GM23248 (cell line): Measurements from ENCODE around the gene STARD8.

Experiments
- EZH2 ChIP-seq: fragments of 200-600 bp; sonication (generic); IDR thresholded peaks from 2 replicates; pipeline ENCODE4 v1.6.1; 2018; ENCODE audit warnings: antibody characterized with exemption, mild to moderate bottlenecking; ENCODE audit not compliant: insufficient read depth, poor library complexity, severe bottlenecking
- EZH2phosphoT487 ChIP-seq: fragments of 200-600 bp; sonication (generic); IDR thresholded peaks from 2 replicates; pipeline ENCODE4 v1.6.1; 2018; ENCODE audit warnings: antibody characterized with exemption, moderate library complexity, mild to moderate bottlenecking, low read depth; ENCODE audit not compliant: insufficient read depth

DNA sequence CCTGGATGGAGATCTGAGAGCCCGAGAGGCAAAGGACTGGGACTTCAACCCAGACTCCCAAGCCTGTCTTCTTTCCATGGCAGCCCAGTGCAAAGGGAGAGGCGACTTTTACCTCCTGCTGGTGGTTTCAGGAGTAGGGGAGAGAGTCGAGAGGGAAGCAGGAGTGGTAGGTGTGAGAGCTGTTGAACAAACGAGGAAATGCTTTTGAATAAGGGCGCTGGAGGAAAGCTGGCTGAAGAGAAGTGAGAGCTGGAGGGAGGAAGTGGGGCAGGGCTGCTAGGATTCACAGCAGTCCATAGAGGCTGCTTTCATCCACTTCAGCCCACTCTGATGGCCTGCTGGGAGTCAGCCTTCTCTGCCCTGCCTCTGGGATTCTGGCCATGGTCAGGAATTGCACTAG is 99.5 kb downstream of the STARD8 start:
- TF ChIP-seq EZH2 (no peak), EZH2phosphoT487 (no peak)
